ENCODE measurements around the gene CAMTA1.

GRCh38 chr1:7729761-7730160 is 944.5 kb downstream of the CAMTA1 start:
- TF ChIP-seq CTCF (IDR thresholded peaks at IDR 0.05 in 2 of 3, conservative IDR thresholded peaks at IDR 0.05 in 1 of 3; ENCODE audit: borderline replicate concordance in 1 of 3, insufficient read depth in 1 of 3, low read depth in 2 of 3, low read length in 2 of 3) (no peak), SIN3A (IDR thresholded peaks at IDR 0.05; ENCODE audit: low read depth) (no peak), POLR2AphosphoS5 (IDR thresholded peaks at IDR 0.05; ENCODE audit: low read depth, low read length) (no peak), POLR2A (IDR thresholded peaks at IDR 0.05; ENCODE audit: borderline replicate concordance, extremely low read depth, insufficient read depth, insufficient read length) (no peak), EGR1 (IDR thresholded peaks at IDR 0.05; ENCODE audit: low read depth) (no peak), JUND (IDR thresholded peaks at IDR 0.05) (no peak), TCF7L2 (IDR thresholded peaks at IDR 0.05; ENCODE audit: borderline replicate concordance, extremely low read depth, insufficient read depth, insufficient read length) (no peak), EZH2phosphoT487 (IDR thresholded peaks at IDR 0.05; ENCODE audit: borderline replicate concordance) (no peak)

Data from HCT116 (cell line).